GM12891 (cell line): ENCODE results near the gene CAPZA1.

Source experiments
- DNase-seq: peaks from one replicate; pipeline ENCODE4 v3.0.0; 2011; ENCODE audit warnings: low spot score; ENCODE audit not compliant: insufficient read length
- FAIRE-seq: peaks from 2 replicates; lab custom pipeline; 2011; peaks lifted over from hg19 to GRCh38; lab: Jason Lieb, UNC
- PAX5 ChIP-seq: IDR thresholded peaks from 2 replicates; pipeline ENCODE4 v1.6.1; 2011; ENCODE audit warnings: low read length, moderate library complexity, mild to moderate bottlenecking; ENCODE audit not compliant: insufficient read depth, severe bottlenecking
- POLR2A ChIP-seq: IDR thresholded peaks from 2 replicates; pipeline ENCODE4 v1.6.1; 2011; ENCODE audit warnings: low read depth, low read length, control low read depth
- POLR2AphosphoS5 ChIP-seq: IDR thresholded peaks from 2 replicates; pipeline ENCODE4 v1.6.1; 2011; ENCODE audit warnings: low read depth, low read length, control low read depth
- POU2F2 ChIP-seq: IDR thresholded peaks from 2 replicates; pipeline ENCODE4 v1.6.1; 2011; ENCODE audit warnings: low read depth, mild to moderate bottlenecking, control low read depth, low read length, moderate library complexity
- SPI1 ChIP-seq: IDR thresholded peaks from 2 replicates; pipeline ENCODE4 v1.6.1; 2011; ENCODE audit warnings: low read depth, low read length, control low read depth
- TAF1 ChIP-seq: IDR thresholded peaks from 2 replicates; pipeline ENCODE4 v1.6.1; 2011; ENCODE audit warnings: low read depth, low read length, control low read depth

Gene CAPZA1

GRCh38 chr1:112688781-112689193 is 69.2 kb downstream of the CAPZA1 start:
- DNase-seq = no peak
- FAIRE-seq = no peak
- TF ChIP-seq TAF1 = no peak
- no peak for TF ChIP-seq POU2F2
- TF ChIP-seq POLR2AphosphoS5 = no peak
- TF ChIP-seq POLR2A = no peak
- TF ChIP-seq PAX5 = no peak
- no peak for TF ChIP-seq SPI1

DNA sequence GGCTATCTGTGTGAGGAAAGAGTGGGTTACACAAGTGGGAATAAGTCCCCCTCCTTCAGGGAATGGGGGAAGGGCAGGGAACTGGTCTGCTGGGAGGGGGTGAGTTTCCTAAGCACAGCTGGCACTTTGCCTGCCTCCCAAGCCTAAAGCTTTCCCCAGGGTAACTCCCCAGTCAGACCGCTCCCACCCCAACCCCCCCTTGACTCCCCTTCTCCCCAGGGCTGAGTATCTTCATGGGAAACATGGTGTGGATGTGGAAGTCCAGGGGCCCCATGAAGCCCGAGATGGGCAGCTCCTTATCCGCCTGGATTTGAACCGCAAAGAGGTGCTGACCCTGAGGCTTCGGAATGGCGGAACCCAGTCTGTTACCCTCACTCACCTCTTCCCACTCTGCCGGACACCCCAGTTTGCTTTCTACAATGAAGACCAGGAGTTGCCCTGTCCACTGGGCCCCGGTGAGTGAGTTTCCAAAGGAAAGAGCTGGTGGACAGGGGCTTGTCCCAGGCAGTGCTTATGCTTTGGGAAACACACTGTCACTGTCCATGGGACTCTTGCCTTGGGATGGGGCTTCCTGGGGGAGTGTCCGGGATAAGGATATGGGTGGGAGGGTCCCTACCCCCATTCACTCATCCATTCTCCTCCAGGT is 69.7 kb downstream of the CAPZA1 start:
- no peak for DNase-seq
- no peak for TF ChIP-seq PAX5
- TF ChIP-seq TAF1 = no peak
- no peak for TF ChIP-seq POLR2AphosphoS5
- no peak for TF ChIP-seq POU2F2
- TF ChIP-seq POLR2A = no peak
- no peak for TF ChIP-seq SPI1
- FAIRE-seq = no peak

GRCh38 chr1:112689842-112690237 is 70.2 kb downstream of the CAPZA1 start:
- no peak for TF ChIP-seq POU2F2
- no peak for TF ChIP-seq TAF1
- TF ChIP-seq PAX5 = no peak
- TF ChIP-seq SPI1 = no peak
- no peak for TF ChIP-seq POLR2AphosphoS5
- TF ChIP-seq POLR2A = no peak
- DNase-seq (no peak), FAIRE-seq (no peak)

DNA sequence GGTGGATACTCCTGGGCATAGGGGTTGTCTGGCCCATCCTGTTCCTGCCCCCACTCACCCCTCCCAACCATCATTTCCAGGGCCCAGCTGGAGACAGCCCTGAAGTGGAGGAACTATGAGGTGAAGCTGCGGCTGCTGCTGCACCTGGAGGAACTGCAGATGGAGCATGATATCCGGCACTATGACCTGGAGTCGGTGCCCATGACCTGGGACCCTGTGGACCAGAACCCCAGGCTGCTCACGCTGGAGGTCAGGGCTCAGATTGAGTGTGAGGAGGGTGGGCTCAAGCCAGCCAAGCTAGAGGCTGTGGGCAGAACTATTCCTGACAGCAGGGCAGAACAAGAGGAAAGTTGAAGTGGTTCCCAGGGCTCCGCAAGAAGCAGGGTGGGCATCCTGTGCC is 73.0 kb downstream of the CAPZA1 start:
- TF ChIP-seq POLR2A (no peak), POU2F2 (no peak), SPI1 (no peak), POLR2AphosphoS5 (no peak), PAX5 (no peak), TAF1 (no peak)
- FAIRE-seq (no peak), DNase-seq (no peak)

DNA sequence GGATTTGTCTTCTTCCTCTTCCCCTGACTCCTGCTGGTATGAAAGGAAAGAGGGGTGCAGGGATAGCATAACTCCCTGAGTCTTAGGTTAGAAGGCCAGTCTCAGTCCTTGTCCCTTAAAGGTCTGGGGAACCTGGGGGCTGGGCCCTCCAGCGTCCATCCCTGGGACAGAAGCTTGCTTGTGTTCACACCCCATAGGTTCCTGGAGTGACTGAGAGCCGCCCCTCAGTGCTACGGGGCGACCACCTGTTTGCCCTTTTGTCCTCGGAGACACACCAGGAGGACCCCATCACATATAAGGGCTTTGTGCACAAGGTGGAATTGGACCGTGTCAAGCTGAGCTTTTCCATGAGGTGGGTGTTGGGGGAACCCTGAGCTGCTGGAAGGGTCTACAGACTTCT is 74.2 kb downstream of the CAPZA1 start:
- TF ChIP-seq PAX5 = no peak
- TF ChIP-seq POU2F2 = no peak
- TF ChIP-seq POLR2AphosphoS5 = no peak
- TF ChIP-seq POLR2A = no peak
- TF ChIP-seq TAF1 = no peak
- no peak for TF ChIP-seq SPI1
- FAIRE-seq (no peak), DNase-seq (no peak)

GRCh38 chr1:112694363-112694929 is 74.8 kb downstream of the CAPZA1 start:
- FAIRE-seq = no peak

GRCh38 chr1:112695276-112695675 is 75.6 kb downstream of the CAPZA1 start:
- TF ChIP-seq PAX5 (no peak), POU2F2 (no peak), TAF1 (no peak), POLR2A (no peak), POLR2AphosphoS5 (no peak), SPI1 (no peak)
- DNase-seq (no peak), FAIRE-seq (no peak)

More at GRCh38 chr1:112694363-112694929, 74.8 kb downstream of the CAPZA1 start:
- DNase-seq = no peak
- TF ChIP-seq TAF1 = no peak
- TF ChIP-seq SPI1 = no peak
- no peak for TF ChIP-seq POU2F2
- no peak for TF ChIP-seq POLR2A
- no peak for TF ChIP-seq PAX5
- no peak for TF ChIP-seq POLR2AphosphoS5

DNA sequence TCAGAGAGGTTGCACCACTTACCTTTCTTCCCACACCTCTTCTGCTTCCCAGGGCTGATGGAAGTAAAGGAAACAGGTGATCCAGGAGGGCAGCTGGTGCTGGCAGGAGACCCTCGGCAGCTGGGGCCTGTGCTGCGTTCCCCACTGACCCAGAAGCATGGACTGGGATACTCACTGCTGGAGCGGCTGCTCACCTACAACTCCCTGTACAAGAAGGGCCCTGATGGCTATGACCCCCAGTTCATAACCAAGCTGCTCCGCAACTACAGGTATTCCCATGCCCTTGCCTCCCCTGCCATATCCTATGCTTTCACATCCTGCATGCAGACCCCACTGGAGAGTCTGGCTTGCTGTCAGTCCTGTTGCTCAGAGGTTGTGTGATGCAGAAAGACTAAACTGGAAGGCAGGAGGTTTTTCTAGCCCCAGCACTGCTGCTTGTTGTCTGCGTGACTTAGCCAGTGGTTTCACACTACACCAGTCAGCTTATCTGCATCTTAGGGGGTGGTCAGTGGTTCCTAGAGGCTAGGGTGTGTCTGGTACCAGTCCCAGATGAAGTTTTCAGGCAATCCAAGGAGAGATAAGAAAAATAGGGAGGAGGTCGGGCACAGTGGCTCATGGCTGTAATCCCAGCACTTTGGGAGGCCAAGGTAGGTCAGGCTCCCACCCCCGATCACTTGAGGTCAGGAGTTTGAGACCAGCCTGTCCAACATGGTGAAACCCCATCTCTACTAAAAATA is 77.1 kb downstream of the CAPZA1 start:
- DNase-seq (no peak), FAIRE-seq (no peak)
- TF ChIP-seq POU2F2 = no peak
- no peak for TF ChIP-seq POLR2AphosphoS5
- no peak for TF ChIP-seq TAF1
- TF ChIP-seq POLR2A = no peak
- no peak for TF ChIP-seq SPI1
- no peak for TF ChIP-seq PAX5

DNA sequence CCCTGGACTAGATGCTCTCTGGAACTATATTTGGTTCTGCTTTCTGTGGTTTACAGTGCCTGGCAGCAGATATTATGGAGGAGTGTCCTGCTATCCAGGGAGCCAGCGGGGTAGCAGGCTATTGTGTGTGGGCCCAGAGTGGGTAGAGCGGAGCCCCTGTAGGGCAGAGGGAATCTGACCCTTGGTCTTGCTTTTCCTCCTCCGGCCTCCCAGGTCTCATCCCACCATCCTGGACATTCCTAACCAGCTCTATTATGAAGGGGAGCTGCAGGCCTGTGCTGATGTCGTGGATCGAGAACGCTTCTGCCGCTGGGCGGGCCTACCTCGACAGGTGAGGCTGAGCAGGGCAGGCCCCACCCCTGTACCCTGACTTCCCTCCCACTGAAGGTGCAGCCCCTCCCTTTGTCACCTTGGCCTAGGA is 78.2 kb downstream of the CAPZA1 start:
- no peak for TF ChIP-seq POU2F2
- DNase-seq = no peak
- FAIRE-seq = no peak
